NCI-H345 treated with DMSO at 0.1 percent for 48 hours (cell line): Measurements from ENCODE around the gene RASSF3.
A peak's percentile ranks its signal among the peaks of the same experiment; 100 is the strongest.

Experiments used
- DNase-seq: peaks from one replicate; lab custom pipeline; 2025; ENCODE audit not compliant: unreplicated experiment; lab: John Stamatoyannopoulos, UW

Gene RASSF3

DNA sequence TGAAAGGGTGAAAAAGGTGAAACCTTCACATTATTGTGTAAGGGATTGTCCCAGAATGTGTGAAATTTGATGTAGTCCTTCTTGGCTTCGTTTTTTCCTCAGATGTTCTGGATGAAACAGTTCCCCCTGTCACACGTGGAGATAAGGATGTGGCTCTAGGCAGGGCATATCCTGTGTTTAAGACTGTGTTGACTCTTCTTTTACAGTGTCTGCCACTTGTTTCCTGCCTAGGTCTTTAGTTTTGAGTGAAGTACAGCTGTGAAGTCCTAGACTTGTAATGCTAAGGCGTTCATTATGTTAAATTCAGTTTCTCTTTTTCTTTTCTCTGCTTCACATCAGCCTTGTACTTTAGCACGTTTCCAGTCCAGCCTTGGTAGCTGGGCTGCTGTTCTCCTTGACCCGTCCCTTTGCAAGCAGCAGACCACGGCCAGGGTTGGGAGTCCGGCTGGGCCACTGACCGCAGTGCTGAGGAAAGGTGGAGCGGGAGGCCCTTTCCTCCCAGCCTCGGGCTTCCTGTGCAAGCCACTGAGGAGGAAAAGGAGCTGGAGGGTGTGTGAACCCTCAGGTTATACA, 59.1 kb downstream of the RASSF3 start:
- DNase-seq = no peak

DNA sequence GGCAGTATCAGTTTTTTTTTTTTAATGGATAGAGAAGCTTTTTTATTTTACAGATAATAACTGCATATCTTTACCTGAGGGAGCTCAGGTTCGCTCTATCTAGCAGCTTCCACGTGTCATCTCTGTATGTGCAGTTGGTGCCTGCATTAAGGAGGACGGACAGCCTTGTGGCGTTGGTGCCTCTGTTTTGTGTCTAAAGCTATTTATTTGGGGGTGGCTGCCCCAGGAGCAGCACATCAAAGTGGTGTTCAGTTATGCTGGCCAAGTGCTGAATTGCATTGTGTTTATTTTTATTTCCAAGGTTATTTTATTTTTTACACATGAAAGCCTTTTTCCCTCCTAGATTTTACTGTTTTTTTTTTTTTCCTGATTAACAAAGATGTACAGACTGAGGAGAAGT, 59.7 kb downstream of the RASSF3 start:
- DNase-seq = no peak

DNA sequence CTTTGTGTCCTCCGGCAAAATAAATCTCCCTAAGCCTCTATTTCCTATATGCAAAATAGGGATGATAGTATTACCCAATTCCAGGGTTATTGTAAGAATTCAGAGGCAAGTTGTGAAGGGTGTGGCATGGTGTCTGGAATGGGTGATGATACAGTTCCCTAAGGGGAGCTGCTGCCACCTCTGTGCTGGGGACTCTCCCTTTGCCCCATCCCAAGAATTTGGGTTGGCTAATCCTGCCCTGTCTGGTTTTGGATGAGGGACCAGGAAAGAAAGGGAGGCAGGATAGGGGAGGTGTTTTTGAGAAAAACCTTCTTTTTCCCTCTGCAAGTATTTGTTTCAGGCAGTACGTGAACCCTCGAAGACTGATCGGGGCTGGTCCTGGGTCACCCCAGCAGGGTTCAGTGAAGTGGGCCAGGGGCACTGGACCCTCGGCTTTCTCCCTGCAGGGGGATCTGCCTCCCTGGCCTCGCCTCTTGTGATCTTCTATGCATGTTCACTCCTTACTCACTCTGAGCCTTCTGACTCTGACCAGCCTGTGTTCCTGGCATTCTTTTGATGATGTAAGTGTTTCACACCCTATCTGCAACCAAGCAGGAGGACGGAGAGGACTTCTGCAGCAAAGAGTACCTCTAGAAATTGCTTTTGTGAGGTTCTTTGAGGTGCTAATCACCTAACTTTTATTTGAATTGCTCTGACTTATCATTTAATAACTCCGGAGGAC, 60.8 kb downstream of the RASSF3 start:
- DNase-seq = no peak

DNA sequence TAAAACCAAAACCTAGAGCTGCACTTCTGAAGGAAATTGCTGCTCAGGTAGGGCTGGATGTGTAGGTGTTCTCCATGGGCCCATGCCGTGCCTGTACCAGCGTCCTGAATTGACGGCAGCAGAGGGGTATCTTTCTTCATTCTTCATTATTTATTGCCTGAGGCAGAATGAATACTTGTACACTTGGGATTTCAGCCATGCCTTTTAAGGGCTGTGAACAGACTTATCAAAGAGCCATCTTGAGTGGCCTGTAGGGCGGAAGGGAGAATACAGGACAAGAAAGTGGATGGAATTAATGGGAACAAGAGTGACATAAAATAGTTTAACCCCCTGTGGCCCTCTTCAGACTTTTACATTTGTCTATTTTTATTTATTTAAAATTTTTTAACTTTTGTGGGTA, 61.4 kb downstream of the RASSF3 start:
- DNase-seq = no peak

DNA sequence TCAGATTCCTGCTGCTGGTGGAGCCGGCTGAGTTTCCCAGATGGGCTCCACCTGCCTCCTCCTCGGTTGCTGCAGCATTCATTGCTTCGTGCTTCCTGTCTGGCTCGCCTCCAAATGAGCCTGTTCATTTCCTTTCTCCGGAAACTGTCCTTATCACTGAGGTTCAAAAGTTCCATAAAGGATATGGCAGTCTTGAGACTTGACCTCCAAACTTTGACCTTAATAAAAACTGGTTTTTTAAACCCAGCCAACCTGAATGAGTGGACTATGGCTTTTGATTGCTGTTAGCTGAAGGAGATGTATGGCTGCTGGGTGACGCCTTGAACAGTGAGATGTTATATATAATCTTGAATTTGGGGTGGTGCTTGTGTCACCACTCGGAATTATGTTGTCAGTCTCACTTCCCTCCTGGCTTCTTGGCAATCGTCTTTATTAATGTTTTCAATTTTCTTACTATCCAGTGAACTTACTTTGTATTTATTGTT, 62.7 kb downstream of the RASSF3 start:
- DNase-seq = peak; percentile 76

DNA sequence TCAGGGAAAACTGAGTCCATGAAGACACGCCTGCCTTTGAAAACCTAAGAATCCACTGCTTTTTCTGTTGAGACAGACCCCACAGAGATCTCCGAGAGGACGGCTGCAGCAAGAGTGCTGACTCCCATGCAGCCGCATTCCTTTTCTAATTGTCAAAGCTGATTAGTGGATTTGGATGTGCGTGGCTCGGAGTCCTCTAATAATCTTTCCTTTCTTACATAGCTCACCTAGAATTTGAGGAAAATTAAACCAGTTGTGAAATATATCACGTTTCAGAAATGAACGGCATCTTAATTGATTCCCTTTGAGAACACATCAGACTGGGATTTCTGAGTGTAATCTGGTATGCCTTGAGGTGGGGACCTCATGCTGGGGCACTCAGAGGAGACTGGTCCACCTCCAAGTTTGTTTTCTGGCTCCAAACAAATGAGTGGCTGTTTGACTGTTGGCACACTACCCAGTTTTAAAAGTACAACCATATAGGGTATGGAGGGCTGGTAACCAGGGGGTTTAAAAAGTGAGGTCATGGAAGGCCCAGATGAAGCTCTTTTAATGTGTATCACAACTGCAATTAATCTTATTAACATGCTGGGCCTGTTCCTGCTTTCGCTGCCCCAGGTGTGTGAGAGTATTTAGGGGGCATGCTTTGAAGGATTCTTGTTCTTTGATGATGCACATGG, 63.3 kb downstream of the RASSF3 start:
- DNase-seq = peak; percentile 58

DNA sequence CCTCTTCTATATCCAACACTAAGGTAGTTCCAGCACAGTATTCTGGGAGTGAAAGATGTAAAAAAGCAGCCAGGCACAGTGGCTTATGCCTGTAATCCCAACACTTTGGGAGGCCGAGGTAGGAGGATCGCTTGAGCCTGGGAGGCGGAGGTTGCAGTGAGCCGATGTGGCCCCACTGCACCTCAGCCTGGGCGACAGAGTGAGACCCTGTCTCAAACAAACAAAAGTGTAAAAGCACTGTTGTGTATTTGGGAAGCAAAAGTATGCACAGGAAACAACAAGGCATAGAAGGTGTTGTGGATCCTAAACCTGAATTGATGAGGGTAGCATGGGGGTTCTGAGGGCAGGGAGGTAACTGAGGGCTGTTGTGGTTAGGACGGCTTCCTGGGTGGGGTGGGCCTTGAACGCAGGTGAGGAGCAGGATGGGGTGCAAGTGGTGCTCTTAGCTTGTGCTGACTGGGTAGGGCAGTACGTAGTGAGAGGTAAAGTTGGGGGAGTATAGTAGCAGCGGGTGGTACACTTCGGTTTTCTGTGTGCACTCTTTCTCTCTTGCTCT, 64.2 kb downstream of the RASSF3 start:
- DNase-seq = no peak

DNA sequence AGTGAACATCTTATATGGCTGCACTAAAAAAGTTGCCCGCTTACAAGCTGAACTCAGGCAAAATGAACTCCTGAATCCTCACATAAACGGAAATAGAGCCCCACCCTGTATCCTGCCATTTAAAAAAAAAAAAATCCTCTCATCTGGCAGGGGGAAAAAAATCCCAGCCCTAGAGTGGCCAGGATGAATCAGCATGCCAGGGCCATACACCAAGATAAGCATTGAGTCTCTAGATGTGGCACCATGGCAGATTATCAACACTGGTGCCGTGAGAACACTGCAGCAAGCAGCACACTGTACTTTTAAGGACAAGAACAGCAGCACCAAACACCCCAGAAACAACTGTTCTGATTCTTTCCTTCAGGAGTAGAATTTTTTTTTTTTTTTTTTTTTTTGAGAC, 65.5 kb downstream of the RASSF3 start:
- DNase-seq = no peak

DNA sequence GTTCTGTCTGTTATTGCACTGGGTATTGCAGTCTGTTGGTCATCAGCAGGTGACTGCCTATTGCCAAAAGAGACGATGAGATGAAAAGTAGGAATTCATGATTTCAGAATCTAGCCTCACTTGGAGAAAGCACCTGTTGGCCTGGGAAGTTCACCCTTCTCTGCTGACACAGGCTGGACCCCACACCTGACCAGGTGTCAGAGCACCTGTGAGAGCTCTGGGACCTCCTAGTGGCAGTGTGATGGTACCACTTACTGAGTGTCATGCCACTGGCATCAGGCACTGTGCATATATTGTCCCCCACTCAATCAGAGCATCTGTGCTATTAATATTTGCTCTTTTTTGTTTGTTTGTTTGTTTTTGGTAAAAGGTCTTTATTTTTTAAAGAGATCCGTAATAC, 68.0 kb downstream of the RASSF3 start:
- peak; percentile 5 for DNase-seq

DNA sequence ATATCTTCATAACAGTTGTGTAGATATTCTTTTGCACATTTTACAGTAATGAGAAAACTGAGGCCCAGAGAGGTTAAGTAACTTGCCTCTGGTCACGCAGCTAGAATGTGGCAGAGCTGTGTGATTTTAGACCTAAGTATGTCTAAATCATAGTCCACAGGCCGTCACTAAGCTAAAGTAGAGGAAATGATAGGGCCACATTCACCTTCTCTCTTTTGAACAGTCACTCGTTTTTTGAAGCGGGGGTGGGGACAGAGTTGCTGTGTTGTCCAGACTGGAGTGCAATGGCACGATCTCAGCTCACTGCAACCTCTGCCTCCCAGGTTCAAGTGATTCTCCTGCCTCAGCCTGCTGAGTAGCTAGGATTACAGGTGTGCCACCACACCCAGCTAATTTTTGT, 68.5 kb downstream of the RASSF3 start:
- DNase-seq = no peak

DNA sequence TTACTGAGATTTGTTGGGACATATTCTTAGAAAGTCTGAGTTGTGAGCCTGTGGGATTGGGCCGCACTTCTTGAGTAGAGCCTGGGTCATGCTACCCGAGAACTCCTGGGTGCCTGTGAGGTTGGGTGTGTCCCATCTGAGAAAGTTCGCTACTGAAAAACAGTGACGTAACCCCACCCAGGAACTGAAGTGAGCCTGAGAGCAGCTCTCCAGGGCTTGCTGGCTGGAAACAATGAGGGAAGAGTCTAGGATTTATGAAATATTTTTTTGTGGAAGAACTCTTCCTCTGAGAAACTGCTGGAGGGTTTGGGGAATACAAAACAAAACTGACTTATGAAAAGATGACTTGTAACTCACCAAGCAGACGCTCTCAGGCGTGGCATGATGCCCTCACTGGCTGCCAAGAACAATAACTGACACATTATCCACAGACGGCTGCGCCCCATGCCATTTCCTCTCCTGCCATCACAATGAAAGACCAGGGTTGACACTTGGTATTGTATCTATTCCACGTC, 69.2 kb downstream of the RASSF3 start:
- peak; percentile 78 for DNase-seq

DNA sequence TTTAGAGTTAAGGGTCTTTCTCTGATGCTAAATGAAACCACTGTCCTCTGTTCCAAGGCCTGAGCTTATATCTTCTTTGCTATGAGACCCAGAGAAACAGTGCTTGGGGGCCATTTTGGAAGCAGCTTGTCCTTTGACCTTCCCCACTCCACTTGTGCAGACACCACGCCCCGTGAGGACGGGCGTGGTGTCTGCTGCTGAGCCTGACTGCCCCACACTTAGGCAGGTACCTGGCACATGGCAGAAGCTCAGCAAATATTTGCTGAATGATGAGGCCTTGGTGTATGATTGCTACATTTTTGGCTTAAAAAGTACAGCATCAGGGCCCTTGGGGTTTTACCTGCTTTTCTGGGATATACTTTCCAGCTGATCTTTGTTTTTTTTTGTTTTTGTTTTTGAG, 69.9 kb downstream of the RASSF3 start:
- DNase-seq = no peak

DNA sequence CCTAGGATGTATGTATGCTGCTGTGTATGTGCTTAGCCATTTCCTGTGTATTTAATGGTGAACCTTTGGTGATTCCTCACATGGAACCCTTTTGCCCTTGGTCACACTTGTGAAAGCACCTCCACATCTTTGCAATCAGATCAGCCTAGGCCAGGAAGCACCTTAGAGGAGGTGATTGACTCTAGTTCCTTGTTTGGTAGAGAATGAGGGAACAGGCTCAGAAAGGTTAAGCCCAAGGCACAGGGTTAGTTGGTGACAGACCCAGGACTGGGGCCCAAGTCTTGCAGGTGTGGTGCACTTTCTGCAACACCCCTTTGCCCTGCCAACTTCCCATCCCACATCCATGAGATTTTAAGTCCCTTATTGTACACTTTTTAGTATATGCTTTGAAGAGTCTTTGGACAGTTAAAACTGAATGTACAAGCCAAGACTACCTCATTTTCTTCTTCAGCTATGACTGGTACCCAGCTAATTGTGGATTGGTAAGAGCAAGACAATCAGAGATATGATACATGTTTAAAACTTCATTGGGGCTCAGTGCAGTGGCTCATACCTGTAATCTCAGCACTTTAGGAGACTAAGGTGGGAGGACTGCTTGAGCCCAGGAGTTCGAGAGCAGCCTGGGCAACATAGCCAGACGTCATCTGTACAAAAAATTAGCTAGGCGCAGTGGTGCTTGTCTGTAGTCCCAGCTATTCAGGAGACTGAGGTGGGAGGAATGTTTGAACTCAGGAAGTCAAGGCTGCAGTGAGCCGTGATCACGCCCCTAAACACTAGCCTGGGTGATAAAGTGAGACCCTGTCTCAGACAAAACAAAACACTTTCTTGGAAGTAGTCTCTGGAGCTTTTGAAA, 71.1 kb downstream of the RASSF3 start:
- no peak for DNase-seq

DNA sequence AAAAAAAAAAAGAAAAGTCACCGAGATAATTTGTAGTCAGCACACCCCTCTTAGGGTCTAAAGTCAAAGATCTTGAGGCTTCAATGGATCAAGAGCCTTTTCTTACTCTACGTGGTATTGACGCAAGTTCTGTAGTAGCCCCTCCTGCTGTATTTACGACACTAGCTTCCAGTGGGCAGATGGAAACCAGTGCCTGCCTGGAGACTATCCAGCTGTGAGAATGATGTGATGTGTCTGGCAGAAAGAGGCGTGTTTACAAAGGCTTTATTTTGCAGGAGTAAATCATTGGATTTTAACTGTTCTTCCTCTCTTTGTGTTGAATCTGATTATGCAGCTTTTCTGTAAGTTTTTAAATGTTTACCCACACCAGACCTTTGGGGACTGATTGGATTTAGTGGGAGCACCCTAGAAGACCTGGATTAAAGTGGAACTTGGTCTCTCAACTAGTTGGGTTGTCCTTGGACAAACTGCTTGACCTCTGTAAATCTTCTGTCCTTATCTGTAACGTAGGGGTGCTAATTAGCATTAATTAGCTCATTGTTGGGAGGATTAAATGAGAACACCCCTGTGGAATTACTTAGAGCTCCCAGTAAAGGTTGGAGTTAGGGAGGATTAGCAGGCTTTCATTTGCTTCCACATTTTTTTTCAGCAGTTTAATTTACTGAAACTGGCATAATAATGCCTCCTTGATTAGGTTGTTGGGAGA, 72.4 kb downstream of the RASSF3 start:
- DNase-seq = peak; percentile 11

DNA sequence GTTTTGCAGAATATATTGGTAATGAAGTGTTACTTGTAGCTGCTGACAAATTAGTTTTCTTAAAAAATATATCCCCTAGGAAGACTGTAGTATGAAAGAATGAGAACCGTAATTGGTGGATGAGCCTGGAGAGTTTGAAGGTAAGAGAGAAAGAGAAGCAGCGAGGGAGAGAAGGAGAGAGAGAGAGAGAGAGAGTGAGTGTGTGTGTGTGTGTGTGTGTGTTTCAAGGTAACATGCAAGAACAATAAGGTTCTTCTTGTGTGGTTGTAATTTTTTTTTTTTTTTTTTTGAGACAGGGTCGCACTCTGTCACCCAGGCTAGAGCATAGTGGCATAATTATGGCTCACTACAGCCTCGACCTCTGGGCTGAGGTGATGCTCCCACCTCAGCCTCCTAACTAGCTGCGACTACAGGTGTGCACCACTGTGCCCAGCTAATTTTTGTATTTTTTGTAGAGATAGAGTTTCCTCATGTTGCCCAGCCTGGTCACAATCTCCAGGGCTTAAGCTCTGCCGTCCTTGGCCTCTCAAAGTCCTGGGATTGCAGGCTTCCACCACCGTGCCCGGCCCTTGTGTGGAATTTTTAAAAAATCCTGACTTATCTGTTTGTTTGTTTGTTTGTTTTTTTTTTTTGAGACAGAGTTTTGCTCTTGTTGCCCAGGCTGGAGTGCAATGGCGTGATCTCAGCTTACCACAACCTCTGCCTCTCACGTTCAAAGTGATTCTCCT, 73.7 kb downstream of the RASSF3 start:
- DNase-seq = no peak

DNA sequence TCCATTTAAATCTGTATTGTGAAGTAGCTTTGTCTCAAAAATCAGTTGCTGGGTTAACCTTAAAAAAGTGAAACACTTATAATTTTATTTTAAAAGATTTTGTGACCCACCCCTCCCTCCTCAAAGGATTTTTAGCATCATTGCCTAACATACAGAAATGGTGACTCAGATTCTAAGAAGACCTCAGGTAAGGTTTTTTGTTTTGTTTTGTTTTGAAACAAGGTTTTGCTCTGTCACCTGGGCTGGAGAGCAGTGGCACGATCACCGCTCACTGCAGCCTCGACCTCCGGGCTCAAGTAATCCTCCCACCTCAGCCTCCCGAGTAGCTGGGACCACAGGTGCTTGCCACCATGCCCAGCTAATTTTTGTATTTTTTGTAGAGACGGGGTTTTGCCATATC, 74.8 kb downstream of the RASSF3 start:
- no peak for DNase-seq

DNA sequence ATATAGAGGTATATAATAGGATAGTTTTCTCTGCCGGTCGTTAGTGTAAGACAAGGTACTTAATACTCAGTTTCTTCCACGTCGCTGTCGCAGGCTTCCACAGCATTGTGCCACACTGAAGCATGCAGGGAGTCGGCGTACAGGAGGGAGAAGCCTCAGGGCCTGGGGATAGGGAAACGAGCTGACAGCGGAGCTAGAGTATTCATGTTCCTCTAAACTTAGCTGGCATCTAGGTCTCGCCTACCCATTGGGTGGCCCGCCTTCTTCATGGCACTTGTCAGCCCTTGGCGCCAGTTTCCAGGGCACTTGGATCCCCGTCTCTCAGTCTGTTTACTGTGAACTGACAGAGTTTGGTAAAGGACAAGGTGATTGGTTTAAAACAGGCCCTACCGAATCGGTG, 75.3 kb downstream of the RASSF3 start:
- no peak for DNase-seq

DNA sequence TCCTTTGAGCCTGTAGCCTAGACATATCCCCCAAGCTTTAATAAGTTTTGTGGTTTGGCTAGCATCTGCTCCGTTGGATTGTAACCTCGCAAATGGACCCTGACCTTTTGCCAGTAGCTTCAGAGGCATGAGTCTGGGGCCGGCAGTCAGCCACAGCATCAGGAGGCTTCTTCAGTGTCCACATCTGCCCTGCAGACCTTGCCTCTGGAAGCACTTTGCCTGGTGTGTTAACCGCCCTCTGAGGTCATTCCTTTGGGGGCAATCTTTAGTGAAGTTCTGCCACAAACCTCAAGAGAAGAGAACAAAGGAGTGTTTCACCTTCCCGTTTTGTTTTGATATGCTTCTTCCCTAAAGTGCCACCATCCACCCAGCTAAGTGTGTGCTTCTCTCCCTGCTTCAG, 77.5 kb downstream of the RASSF3 start:
- DNase-seq = no peak

DNA sequence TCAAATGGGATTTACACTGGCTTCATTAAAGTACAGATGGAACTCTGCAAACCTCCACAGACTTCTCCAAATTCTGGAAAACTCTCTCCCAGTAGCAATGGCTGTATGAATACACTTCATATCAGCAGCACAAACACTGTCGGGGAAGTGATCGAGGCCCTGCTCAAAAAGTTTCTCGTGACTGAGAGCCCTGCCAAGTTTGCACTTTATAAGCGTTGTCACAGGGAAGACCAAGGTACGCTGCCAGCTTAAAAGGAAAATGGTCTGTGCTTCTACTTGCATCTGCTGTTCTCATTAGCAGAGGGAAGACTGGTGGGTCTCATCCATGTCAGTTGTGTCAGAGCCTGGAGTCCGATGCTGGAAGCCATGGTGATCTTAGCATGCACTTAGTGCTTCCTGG, 77.9 kb downstream of the RASSF3 start:
- no peak for DNase-seq

DNA sequence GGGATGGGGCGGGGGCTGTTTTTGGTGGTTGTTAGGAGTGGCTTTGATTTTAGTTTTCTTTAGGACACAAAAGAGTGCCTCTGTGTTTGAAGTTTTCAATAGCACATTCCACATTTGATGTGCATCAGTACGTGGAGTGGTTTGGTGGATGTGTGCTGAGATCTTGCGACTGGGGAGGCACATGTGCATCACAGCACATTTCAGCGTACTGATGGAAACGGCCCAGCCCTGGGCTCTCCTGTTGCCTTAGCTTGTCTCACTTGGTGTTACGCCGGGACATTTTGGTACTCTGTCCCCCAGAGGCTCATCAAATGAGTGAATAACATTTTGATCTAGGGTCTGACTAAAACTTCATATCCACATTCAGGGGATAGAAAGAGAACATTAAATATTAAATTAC, 78.4 kb downstream of the RASSF3 start:
- DNase-seq = no peak
